Measurements from ENCODE around the gene PDE3A. TPM values are rescaled to one million over a fixed set of nuclear protein-coding genes. Genes with fewer than 3 reads are reported as not detected.

Gene PDE3A
- 0.58 and 0.71 TPM in 2 replicates for total RNA-seq

DNA sequence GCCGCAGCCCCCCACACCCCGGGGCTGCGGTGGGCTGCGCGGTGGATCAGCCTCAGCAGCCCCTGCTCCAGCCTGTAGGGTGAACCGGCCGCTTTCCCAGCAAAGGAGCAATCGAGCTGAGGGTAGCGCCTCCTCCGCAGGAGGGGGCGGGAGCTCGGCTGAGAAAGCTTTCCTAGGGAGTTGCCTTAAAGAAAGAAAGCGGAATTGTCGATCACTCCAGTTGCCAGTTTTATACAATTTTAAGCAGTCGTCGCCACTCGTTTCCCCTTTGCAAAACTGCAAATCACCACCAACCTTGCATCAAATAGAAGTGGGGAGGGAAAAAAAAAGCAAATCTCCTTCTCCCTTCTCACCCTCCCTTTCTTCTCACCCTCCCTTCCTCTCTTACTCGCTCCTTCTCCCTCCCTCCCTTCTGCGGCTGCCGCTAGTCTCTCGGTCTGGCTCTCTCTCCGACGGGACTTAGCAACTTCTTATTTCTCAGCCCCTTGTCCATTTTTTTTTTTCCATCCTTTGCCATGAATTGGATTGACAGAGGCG is at the start of gene PDE3A:
Gene PDE3A (plus strand): TSS at position 424 of the 537 bp plus-strand sequence. CDS start 748 bp downstream, outside the sequence.

GRCh38 chr12:20695232-20695631 is 326.9 kb downstream of the PDE3A start, which contains the start of gene SLCO1C1:
Gene SLCO1C1, plus strand, starts transcription at chr12:20695332. Its CDS starts 4,245 bp downstream, at chr12:20699577.

